Keratinocyte (primary cell): ENCODE data around the gene NLGN1.

Experiments used
- EZH2 ChIP-seq: IDR thresholded peaks from one replicate; pipeline ENCODE4 v1.6.1; 2012; ENCODE audit warnings: inconsistent platforms, mild to moderate bottlenecking, low read length, moderate library complexity
- TF ChIP-seq, protein P1 (sequence below), 3 experiments: IDR thresholded peaks in 1 of 3; conservative IDR thresholded peaks in 1 of 3; optimal IDR thresholded peaks in 1 of 3; 2 replicates in 2 of 3; 3 replicates in 1 of 3; pipeline versions ENCODE3 to v1.5.1; 2011; ENCODE audit warnings: low read length in 3 of 3, mild to moderate bottlenecking in 3 of 3, moderate library complexity in 2 of 3, control low read depth in 1 of 3, inconsistent platforms in 1 of 3; ENCODE audit not compliant: insufficient read depth in 2 of 3; ENCODE audit errors: extremely low read depth in 1 of 3

DNA sequence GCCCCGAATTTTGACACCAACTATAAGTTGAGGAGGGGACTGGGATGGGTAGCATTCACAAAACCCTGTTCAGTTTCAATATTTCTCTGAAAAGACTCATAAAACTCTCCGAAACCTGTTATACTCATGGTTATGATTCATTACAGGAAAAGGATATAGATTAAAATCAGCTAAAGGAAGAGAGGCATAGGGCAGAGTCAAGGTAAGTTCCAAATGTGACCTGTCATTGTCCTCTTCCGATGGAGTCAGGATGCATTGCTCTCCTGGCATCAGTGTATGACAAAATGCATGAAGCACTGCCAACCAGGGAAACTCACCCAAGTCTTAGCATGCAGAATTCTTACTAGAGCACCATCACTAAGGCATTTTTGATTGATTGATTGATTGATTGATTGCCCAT, 936.6 kb downstream of the NLGN1 start:
- TF ChIP-seq, protein P1, sequence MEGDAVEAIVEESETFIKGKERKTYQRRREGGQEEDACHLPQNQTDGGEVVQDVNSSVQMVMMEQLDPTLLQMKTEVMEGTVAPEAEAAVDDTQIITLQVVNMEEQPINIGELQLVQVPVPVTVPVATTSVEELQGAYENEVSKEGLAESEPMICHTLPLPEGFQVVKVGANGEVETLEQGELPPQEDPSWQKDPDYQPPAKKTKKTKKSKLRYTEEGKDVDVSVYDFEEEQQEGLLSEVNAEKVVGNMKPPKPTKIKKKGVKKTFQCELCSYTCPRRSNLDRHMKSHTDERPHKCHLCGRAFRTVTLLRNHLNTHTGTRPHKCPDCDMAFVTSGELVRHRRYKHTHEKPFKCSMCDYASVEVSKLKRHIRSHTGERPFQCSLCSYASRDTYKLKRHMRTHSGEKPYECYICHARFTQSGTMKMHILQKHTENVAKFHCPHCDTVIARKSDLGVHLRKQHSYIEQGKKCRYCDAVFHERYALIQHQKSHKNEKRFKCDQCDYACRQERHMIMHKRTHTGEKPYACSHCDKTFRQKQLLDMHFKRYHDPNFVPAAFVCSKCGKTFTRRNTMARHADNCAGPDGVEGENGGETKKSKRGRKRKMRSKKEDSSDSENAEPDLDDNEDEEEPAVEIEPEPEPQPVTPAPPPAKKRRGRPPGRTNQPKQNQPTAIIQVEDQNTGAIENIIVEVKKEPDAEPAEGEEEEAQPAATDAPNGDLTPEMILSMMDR (optimal IDR thresholded peaks at IDR 0.05 in 1 of 3, IDR thresholded peaks at IDR 0.05 in 1 of 3, conservative IDR thresholded peaks at IDR 0.05 in 1 of 3; ENCODE audit: extremely low read depth in 1 of 3, insufficient read depth in 2 of 3, low read length in 3 of 3), result no peak
- no peak for TF ChIP-seq EZH2
